ENCODE measurements around the gene RPL15.

- TF ChIP-seq, protein P1, sequence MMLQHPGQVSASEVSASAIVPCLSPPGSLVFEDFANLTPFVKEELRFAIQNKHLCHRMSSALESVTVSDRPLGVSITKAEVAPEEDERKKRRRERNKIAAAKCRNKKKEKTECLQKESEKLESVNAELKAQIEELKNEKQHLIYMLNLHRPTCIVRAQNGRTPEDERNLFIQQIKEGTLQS (IDR thresholded peaks at IDR 0.05): no peak
- TF ChIP-seq GABPA (IDR thresholded peaks at IDR 0.05 in 1 of 2, conservative IDR thresholded peaks at IDR 0.05 in 1 of 2) (no peak), NR2F2 (IDR thresholded peaks at IDR 0.05) (no peak)
- TF ChIP-seq, protein P2, sequence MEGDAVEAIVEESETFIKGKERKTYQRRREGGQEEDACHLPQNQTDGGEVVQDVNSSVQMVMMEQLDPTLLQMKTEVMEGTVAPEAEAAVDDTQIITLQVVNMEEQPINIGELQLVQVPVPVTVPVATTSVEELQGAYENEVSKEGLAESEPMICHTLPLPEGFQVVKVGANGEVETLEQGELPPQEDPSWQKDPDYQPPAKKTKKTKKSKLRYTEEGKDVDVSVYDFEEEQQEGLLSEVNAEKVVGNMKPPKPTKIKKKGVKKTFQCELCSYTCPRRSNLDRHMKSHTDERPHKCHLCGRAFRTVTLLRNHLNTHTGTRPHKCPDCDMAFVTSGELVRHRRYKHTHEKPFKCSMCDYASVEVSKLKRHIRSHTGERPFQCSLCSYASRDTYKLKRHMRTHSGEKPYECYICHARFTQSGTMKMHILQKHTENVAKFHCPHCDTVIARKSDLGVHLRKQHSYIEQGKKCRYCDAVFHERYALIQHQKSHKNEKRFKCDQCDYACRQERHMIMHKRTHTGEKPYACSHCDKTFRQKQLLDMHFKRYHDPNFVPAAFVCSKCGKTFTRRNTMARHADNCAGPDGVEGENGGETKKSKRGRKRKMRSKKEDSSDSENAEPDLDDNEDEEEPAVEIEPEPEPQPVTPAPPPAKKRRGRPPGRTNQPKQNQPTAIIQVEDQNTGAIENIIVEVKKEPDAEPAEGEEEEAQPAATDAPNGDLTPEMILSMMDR (IDR thresholded peaks at IDR 0.05; ENCODE audit: low read depth, low read length, missing input control): no peak
- TF ChIP-seq, protein P3, sequence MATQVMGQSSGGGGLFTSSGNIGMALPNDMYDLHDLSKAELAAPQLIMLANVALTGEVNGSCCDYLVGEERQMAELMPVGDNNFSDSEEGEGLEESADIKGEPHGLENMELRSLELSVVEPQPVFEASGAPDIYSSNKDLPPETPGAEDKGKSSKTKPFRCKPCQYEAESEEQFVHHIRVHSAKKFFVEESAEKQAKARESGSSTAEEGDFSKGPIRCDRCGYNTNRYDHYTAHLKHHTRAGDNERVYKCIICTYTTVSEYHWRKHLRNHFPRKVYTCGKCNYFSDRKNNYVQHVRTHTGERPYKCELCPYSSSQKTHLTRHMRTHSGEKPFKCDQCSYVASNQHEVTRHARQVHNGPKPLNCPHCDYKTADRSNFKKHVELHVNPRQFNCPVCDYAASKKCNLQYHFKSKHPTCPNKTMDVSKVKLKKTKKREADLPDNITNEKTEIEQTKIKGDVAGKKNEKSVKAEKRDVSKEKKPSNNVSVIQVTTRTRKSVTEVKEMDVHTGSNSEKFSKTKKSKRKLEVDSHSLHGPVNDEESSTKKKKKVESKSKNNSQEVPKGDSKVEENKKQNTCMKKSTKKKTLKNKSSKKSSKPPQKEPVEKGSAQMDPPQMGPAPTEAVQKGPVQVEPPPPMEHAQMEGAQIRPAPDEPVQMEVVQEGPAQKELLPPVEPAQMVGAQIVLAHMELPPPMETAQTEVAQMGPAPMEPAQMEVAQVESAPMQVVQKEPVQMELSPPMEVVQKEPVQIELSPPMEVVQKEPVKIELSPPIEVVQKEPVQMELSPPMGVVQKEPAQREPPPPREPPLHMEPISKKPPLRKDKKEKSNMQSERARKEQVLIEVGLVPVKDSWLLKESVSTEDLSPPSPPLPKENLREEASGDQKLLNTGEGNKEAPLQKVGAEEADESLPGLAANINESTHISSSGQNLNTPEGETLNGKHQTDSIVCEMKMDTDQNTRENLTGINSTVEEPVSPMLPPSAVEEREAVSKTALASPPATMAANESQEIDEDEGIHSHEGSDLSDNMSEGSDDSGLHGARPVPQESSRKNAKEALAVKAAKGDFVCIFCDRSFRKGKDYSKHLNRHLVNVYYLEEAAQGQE (IDR thresholded peaks at IDR 0.05): no peak
Observed at GRCh38 chr3:23961066-23961465, 44.1 kb downstream of the RPL15 start.

All from liver (tissue), 3 donors.